Anterior cingulate cortex (tissue), 58 donors: Measurements from ENCODE around the gene AMN.
A peak's percentile ranks its signal among the peaks of the same experiment; 100 is the strongest.

Experiments
- DNase-seq, 58 donors: peaks; one replicate each; lab custom pipeline; 2025; lab: John Stamatoyannopoulos, UW

AMN gene

DNA sequence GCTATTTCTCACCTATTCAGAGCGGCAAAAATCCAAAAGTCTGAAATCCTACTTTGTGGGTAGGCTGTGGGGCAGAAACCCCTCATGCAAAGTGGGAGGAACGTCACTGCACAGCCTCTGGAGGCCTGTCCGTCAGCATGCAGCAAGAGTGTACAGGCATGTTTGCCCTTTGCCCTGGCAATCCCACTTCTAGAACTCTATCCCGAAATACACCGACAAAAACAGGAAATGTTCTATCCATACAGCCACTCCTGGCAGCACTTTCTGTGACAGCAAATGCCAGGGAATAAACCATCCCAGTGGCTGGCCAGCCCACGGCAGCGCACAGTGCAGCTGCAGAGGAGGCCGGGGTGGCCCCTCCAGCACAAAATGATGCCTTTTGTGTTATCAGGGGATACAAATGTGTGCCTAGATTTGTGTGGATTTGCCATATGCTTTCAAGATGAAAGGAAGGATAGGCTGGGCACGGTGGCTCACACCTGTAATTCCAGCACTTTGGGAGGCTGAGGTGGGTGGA lies 39.7 kb downstream of the AMN start:
- no peak for DNase-seq

GRCh38 chr14:102964152-102964730 lies 41.8 kb downstream of the AMN start:
- DNase-seq = no peak

- no peak for DNase-seq
Measured at GRCh38 chr14:102965282-102965681, 42.8 kb downstream of the AMN start.

DNA sequence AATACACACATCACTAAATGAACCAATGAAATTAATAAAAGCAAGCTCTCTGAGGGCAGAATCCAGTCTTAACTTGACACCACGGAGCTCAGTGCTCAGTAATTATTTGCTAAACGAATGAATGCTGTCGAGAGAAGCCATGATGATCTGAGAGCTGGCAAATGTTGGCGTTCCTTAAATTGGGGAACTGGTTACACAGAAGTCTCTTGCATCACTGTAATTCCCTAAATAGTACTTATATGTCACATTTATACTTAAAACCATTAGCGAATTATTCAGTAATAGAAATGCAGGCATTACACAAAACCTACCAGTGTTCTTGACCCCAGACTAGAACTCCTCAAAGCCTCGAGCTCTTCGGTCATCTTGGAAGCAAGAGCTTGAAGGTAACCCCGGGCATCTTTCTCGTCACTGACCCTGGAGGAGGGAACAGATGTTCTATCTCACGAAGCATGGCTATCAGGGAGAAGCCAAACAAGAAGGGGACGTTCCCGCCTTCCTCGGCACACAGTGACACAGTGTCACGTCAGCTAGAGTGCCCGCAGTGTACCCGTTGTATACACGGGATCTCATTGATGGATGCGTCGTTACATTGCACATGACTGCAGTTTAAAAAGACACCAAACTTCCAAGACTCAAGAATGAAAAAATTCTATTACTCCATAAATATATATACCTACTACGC lies 43.6 kb downstream of the AMN start:
- DNase-seq = no peak

GRCh38 chr14:102966681-102967505 lies 44.4 kb downstream of the AMN start:
- DNase-seq = peak in 1 of 58 donors; percentile 33

GRCh38 chr14:102967506-102967795 lies 45.0 kb downstream of the AMN start:
- DNase-seq = peak in 2 of 58 donors; percentile 27 to 48

DNA sequence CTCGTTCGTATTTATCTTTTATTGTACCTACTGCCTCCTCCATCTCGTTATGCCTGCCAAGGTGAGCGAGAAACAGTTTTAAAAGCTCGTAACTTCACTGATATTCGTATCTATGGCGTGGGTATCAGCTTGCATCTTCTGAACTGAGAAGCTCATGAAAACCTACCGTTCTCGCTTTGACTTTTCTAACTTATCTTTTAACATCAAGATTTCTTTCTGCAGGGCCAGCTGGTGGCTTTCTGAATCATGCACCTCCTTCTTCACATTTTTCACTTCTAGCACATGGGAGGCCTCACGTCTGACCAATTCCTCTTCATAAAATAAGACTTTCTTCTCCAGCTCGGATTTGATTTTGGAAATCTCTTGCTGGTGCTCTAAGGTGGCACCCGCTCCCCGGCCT lies 45.8 kb downstream of the AMN start:
- no peak for DNase-seq

- peak in 12 of 58 donors; percentile 21 to 59 (median 32) for DNase-seq
Measured at GRCh38 chr14:102969060-102969791, 46.8 kb downstream of the AMN start.

DNA sequence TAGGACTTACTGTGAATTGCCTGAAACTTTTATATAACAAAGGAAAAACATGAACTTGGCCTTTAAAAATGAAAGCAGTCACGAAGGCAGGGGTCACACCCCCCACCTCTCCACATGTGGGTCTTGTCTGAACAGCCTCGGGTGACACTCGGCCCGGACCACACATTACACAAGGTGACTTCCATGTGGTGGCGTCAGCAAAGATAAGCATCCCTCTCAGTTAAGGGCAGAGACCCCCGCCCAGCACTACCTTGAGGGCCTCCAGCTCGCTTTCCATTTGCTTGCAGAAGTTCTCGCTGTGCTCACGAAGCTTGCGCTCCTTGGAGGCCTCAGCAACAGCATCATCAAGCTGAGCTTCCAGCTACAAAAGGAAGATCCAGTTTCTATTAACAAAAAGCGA lies 47.4 kb downstream of the AMN start:
- no peak for DNase-seq

GRCh38 chr14:102970496-102970895 lies 48.0 kb downstream of the AMN start:
- no peak for DNase-seq

DNA sequence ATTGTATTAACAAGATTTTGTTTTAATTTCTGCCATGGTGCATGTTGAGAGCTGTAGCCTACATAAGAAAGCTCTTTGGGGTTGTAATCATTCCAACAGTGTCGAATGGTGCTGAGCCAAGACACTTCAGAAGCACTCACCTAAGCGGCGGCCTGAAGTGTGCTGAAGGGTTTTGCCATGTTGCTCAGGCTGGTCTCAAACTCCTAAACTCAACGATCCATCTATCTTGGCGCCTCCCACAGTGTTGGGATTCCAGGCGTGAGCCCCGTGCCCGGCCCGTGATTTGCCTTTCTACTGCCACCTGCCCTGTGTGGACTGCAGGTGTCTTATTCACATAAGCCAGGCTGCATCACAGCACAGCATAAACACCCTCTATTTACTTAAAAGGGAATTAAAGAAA lies 48.9 kb downstream of the AMN start:
- no peak for DNase-seq

DNA sequence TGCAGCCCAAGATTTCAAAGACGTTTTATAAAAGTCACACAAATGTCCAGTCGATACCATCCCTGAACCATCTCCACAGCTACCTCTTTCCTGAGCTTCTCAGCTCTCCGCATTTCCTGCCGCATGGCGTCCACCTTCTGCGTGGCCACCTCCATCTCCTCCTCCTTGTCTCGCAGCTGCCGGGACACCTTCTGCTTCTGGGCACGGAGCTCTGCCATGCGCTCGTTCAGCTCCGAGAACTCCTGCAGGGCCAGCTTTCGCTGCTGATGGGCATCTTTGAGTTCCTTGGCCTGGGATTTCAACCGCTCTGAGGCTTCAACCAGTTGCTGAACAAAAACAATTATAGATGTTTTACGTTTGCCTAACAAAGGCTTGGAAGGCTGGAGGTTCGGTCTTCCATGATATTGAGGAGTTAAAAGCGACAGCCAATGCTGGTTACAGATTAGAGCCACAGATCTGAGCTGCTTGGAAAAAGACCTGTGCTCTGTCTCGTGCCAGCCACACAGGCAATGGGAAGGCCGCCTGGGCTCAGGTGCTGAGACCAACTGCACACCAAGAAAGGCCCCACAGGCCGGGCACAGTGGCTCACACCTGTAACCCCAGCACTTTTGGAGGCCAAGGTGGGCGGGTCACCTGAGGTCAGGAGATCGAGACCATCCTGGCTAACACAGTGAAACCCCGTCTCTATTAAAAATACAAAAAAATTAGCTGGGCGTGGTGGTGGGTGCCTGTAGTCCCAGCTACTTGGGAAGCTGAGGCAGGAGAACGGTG lies 49.6 kb downstream of the AMN start:
- DNase-seq = no peak

DNA sequence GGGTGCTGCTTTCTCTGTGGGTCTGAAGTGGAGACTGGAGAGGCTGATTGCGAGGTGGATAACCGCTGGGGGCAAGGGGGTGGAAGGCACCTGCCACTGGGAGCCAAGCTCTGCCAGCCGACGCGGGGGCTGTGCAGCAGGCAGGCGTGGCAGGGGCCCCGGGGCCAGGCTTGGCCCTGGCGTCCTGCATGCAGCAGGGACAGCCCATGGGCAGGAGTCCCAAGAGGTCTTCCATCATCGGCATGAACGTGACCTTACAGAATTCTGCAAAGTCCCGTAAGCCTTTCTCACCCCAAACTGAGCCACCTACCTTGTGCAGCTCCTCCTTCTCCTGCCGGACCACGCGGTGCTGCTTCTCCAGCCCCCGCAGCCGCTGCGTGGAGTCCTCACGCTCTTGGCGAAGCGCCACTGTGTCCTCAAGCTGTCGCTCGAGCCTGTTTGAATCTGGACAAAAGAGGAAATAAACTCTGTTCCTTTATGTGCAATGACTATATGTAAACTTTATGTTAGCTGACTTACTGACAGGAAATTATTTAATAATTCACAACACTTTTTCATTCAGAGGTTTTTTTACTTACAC lies 51.3 kb downstream of the AMN start:
- no peak for DNase-seq

GRCh38 chr14:102975662-102976061 lies 53.2 kb downstream of the AMN start:
- no peak for DNase-seq

GRCh38 chr14:102977475-102977874 lies 55.0 kb downstream of the AMN start:
- peak in 12 of 58 donors; percentile 13 to 57 (median 35) for DNase-seq

- no peak for DNase-seq
Measured at GRCh38 chr14:102979406-102979805, 56.9 kb downstream of the AMN start.

DNA sequence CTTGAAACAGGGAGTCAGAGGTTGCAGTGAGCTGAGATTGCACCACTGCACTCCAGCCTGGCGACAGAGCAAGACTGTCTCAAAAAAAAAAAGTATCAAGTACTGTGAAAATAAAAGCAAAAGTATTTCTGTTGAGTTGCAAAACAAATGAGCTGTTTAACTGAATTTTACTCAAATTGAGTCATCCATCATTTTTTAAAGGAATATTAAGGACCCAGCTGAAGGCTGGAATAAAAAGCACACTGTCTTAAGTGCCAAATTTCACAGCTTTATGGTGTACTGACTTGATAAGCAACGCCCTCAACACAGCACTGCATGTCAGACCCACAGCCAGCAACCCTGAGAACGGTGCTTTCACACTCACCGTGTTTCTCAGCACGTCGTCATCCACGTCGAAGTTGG lies 57.9 kb downstream of the AMN start:
- no peak for DNase-seq
